Smooth muscle cell (in vitro differentiated cells): ENCODE data around the gene RNF212. TPM values are rescaled to one million over a fixed set of nuclear protein-coding genes. Genes with fewer than 3 reads are reported as not detected.

Experiments used
- DNase-seq: peaks from one replicate; lab custom pipeline; 2025; ENCODE audit not compliant: unreplicated experiment; lab: John Stamatoyannopoulos, UW
- H2AFZ ChIP-seq: fragments of 200-600 bp; sonication (generic); 2 replicates; pipeline ENCODE4 v1.6.0; 2016; ENCODE audit warnings: antibody characterized with exemption, low read depth, mild to moderate bottlenecking
- H3F3A ChIP-seq: fragments of 200-600 bp; sonication (generic); 2 replicates; pipeline ENCODE4 v1.6.0; 2017; ENCODE audit warnings: antibody characterized with exemption, low read depth
- H3K27ac ChIP-seq: fragments of 200-600 bp; sonication (generic); 2 replicates; pipeline ENCODE4 v1.5.1; 2016; ENCODE audit warnings: low read depth, mild to moderate bottlenecking
- H3K27me3 ChIP-seq: fragments of 200-600 bp; sonication (generic); 2 replicates; pipeline ENCODE4 v1.6.1; 2016; ENCODE audit warnings: low read depth, mild to moderate bottlenecking
- H3K36me3 ChIP-seq: fragments of 200-600 bp; sonication (generic); 2 replicates; pipeline ENCODE4 v1.5.1; 2016; ENCODE audit warnings: low read depth
- H3K4me1 ChIP-seq: fragments of 200-600 bp; sonication (generic); 2 replicates; pipeline ENCODE4 v1.5.1; 2016; ENCODE audit warnings: low read depth
- H3K4me2 ChIP-seq: fragments of 200-600 bp; sonication (generic); 2 replicates; pipeline ENCODE4 v1.6.0; 2016; ENCODE audit warnings: mild to moderate bottlenecking
- H3K4me3 ChIP-seq: fragments of 200-600 bp; sonication (generic); 2 replicates; pipeline ENCODE4 v1.5.1; 2016; ENCODE audit warnings: mild to moderate bottlenecking
- H3K79me2 ChIP-seq: fragments of 200-600 bp; sonication (generic); 2 replicates; pipeline ENCODE4 v1.6.0; 2016; ENCODE audit warnings: low read depth, mild to moderate bottlenecking
- H3K9ac ChIP-seq: fragments of 200-600 bp; sonication (generic); 2 replicates; pipeline ENCODE4 v1.6.0; 2016; ENCODE audit warnings: low read depth
- H3K9me3 ChIP-seq: fragments of 200-600 bp; sonication (generic); replicated peaks from 2 replicates; pipeline ENCODE4 v1.5.1; 2016; ENCODE audit warnings: low read depth
- H4K20me1 ChIP-seq: fragments of 200-600 bp; sonication (generic); 2 replicates; pipeline ENCODE4 v1.6.0; 2016; ENCODE audit warnings: low read depth
- WGBS: methylation state at CpG from one replicate; pipeline ENCODE4 v1.1.7; 2016; ENCODE audit warnings: low lambda C conversion rate; 5-methylcytosine and 5-hydroxymethylcytosine counted together
- polyA plus RNA-seq: library from polyadenylated mRNA; unstranded; fragments of >200 nt; fragmentation: Nextera tagmentation; extraction: Ambion mirVana; gene quantifications from 2 replicates; pipeline ENCODE4 v1.2.1, GENCODE V29; 2016
- total RNA-seq: library from RNA; depleted of rRNA; stranded (reverse); fragments of >200 nt; gene quantifications from 2 replicates; pipeline ENCODE4 v1.2.3, GENCODE V29; 2014
- TF ChIP-seq, protein P1 (sequence below): fragments of 200-600 bp; sonication (generic); IDR thresholded peaks from 2 replicates; pipeline ENCODE4 v1.5.1; 2017; ENCODE audit warnings: borderline replicate concordance, mild to moderate bottlenecking, antibody characterized with exemption; ENCODE audit not compliant: insufficient read depth, poor library complexity, severe bottlenecking

RNF212 gene
- total and polyA plus RNA-seq, 2 experiments from 2014 or later: 1.3 to 4.6 TPM

DNA sequence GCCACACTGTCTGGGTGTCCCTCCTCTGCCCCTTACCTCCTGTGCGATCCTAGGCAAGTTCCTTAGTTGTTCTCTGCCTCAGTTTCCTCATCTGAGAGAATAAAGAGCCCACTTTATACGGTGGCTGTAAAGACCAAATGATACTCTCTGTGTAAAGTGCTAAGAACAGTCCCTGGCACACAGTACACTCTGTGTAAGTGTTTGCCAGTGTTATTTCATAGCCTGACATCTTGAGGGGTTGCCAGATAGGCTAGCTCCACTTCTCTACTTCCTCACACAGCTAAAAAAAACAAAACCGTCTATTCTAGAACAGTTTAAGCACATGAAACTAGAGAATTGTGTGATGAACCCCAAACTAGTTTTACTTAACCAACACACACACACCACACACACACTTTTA, 42.0 kb upstream of the RNF212 start:
- no peak overlapping the region for H3K9ac ChIP-seq
- H3K27ac ChIP-seq: no peak overlapping the region
- no peaks in the 10 kb centered on the region for H4K20me1 ChIP-seq
- peaks cover 4% of the 10 kb centered on the region for H3K27me3 ChIP-seq
- no peaks in the 10 kb centered on the region for H3K4me1 ChIP-seq
- H2AFZ ChIP-seq: no peak overlapping the region
- H3K4me2 ChIP-seq: no peak overlapping the region
- H3K9me3 ChIP-seq: no peaks in the 10 kb centered on the region
- 82% methylated on average over 3 of the region's 3 CpGs for WGBS
- H3F3A ChIP-seq: no peaks in the 10 kb centered on the region
- H3K79me2 ChIP-seq: no peaks in the 10 kb centered on the region
- no peak for DNase-seq
- TF ChIP-seq, protein P1, sequence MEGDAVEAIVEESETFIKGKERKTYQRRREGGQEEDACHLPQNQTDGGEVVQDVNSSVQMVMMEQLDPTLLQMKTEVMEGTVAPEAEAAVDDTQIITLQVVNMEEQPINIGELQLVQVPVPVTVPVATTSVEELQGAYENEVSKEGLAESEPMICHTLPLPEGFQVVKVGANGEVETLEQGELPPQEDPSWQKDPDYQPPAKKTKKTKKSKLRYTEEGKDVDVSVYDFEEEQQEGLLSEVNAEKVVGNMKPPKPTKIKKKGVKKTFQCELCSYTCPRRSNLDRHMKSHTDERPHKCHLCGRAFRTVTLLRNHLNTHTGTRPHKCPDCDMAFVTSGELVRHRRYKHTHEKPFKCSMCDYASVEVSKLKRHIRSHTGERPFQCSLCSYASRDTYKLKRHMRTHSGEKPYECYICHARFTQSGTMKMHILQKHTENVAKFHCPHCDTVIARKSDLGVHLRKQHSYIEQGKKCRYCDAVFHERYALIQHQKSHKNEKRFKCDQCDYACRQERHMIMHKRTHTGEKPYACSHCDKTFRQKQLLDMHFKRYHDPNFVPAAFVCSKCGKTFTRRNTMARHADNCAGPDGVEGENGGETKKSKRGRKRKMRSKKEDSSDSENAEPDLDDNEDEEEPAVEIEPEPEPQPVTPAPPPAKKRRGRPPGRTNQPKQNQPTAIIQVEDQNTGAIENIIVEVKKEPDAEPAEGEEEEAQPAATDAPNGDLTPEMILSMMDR: no peak
- H3K36me3 ChIP-seq: no peaks in the 10 kb centered on the region
- no peak overlapping the region for H3K4me3 ChIP-seq

DNA sequence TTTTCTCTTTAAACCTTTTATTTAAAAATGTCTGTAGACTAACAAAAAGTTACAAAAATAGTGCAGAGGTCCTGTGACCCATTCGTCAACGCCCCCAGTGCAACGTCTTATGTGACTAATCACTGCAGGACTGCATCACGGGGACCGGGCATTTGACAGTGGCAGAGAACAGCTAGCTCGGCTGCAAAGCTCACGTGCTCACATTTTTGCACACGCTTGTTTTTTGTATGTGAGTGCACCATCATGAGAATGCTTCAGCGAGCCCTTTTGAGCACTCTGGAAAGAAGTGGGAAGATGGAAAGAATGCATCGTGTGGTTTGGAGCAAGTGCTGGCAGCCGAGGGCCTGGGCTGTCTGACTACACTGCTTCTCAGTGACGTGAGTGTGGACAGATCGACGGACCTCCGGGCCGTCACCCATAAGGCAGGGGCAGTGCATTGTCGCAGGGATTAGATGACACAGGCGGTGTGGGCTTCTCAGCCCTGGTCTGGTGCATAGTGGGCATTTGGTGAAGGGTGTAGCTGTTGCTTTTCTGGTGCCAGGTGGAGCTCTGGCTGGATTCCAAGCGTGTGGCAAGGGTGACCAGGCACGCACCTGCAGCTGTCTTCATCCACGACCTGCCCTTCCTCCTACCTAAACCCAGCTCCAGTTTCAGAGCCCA, 41.3 kb upstream of the RNF212 start:
- DNase-seq: no peak
- H2AFZ ChIP-seq: no peak overlapping the region
- 65% methylated on average over 21 of the region's 21 CpGs for WGBS
- no peaks in the 10 kb centered on the region for H4K20me1 ChIP-seq
- H3K9ac ChIP-seq: no peak overlapping the region
- no peaks in the 10 kb centered on the region for H3K9me3 ChIP-seq
- no peak overlapping the region for H3K27ac ChIP-seq
- H3K4me3 ChIP-seq: no peak overlapping the region
- no peaks in the 10 kb centered on the region for H3F3A ChIP-seq
- peaks cover 2% of the 10 kb centered on the region for H3K27me3 ChIP-seq
- TF ChIP-seq, protein P1: no peak
- no peaks in the 10 kb centered on the region for H3K36me3 ChIP-seq
- H3K4me1 ChIP-seq: no peaks in the 10 kb centered on the region
- no peak overlapping the region for H3K4me2 ChIP-seq
- H3K79me2 ChIP-seq: no peaks in the 10 kb centered on the region

DNA sequence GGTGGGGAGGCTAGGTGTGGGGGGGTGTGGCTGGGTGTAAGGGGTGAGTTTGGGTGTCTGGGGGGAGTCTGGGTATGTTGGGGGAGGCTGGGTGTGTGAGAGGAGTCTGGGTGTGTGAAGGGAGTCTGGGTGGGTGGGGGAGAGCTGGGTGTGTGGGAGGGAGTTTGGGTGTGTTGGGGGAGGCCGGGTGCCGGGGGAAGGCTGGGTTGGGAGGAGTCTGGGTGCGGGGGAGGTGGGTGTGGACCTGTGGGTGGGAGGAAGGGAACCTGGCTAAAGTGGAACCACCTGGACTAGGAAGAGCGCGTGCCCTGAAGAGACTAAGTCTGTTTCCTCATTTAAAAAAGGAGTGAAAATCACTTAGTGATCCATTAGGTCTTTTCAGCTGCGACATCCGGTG, 40.8 kb upstream of the RNF212 start:
- no peaks in the 10 kb centered on the region for H3K36me3 ChIP-seq
- H3K27me3 ChIP-seq: no peaks in the 10 kb centered on the region
- no peak overlapping the region for H3K4me3 ChIP-seq
- DNase-seq: no peak
- no peaks in the 10 kb centered on the region for H3K4me1 ChIP-seq
- no peaks in the 10 kb centered on the region for H3K9me3 ChIP-seq
- WGBS: 83% methylated on average over 2 of the region's 7 CpGs
- no peaks in the 10 kb centered on the region for H4K20me1 ChIP-seq
- no peak overlapping the region for H3K9ac ChIP-seq
- TF ChIP-seq, protein P1: no peak
- H3K4me2 ChIP-seq: no peak overlapping the region
- no peak overlapping the region for H2AFZ ChIP-seq
- no peaks in the 10 kb centered on the region for H3F3A ChIP-seq
- H3K27ac ChIP-seq: no peak overlapping the region
- H3K79me2 ChIP-seq: no peaks in the 10 kb centered on the region

DNA sequence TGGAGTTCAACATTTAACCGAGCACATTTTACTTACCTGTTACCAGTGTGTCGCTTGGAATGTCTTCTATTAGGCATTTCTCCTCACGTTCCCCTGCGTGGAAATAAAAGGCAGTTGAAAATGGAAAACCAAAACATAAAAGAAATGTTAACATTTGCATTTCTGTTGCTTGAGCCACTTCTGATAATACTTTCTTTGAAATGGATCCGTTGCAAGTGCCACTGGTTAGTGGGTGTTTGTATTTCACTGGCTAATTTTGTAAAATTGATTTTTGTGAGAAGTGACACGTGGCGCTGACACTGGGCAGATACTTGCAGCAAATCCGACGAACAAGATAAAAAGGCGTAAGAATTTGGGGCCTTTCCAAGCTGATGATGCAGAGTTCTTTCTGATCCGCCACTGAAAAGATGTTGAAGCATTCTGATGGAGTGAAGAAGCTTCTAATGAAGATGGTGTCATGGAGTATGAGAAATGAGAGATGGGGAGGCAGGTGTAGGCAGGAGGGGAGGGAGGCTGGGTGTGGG, 40.3 kb upstream of the RNF212 start:
- Histone ChIP-seq H3K4me3 (no peak overlapping the region), H3K79me2 (no peaks in the 10 kb centered on the region), H3K9ac (no peak overlapping the region), H3K36me3 (no peaks in the 10 kb centered on the region), H3K27ac (no peak overlapping the region), H2AFZ (no peak overlapping the region), H4K20me1 (no peaks in the 10 kb centered on the region), H3K9me3 (no peaks in the 10 kb centered on the region), H3K4me2 (no peak overlapping the region), H3K27me3 (no peaks in the 10 kb centered on the region), H3F3A (no peaks in the 10 kb centered on the region), H3K4me1 (no peaks in the 10 kb centered on the region)
- WGBS: 87% methylated on average over 11 of the region's 11 CpGs
- DNase-seq: no peak
- TF ChIP-seq, protein P1: no peak
